ENCODE data around the gene CTIF.

Gene CTIF

DNA sequence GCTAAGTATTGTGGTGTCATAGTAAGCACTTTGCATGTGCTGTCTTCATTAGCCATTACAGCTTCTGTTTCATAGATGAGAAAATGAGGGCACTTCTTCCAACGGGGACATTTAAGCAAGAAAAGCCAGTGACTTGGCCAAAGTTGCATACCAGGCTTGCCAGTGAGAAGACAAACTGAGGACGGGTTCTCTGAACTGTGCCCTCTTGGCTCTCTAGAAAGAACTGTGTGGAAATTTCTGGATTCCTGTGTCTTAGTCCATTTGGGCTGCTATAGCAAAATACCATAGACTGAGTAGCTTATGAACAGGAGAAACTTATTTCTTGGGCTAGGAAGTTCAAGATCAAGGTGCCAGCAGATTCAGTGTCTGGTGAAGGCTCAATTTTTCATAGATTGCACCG, 13.3 kb downstream of the CTIF start:
- DNase-seq = no peak

DNA sequence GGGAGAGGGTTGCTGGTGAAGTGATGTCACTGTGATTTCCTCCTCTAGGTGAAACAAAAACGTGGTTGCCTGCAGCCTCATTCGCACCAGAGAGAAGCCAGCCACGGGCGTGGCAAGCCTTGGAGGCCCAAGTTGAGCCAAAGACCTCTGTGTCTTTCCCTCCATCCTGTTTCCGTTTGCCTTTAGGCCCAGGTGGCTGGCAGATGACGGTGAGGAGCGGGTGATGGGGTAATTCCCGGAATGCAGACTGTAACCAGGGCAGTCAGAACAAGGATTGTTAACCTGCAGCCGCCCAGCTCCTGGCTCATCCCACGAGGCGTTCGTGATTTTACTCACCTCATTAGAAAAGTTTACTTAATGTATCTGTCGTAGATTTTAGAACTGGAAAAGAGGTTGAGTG, 14.4 kb downstream of the CTIF start:
- no peak for DNase-seq

DNA sequence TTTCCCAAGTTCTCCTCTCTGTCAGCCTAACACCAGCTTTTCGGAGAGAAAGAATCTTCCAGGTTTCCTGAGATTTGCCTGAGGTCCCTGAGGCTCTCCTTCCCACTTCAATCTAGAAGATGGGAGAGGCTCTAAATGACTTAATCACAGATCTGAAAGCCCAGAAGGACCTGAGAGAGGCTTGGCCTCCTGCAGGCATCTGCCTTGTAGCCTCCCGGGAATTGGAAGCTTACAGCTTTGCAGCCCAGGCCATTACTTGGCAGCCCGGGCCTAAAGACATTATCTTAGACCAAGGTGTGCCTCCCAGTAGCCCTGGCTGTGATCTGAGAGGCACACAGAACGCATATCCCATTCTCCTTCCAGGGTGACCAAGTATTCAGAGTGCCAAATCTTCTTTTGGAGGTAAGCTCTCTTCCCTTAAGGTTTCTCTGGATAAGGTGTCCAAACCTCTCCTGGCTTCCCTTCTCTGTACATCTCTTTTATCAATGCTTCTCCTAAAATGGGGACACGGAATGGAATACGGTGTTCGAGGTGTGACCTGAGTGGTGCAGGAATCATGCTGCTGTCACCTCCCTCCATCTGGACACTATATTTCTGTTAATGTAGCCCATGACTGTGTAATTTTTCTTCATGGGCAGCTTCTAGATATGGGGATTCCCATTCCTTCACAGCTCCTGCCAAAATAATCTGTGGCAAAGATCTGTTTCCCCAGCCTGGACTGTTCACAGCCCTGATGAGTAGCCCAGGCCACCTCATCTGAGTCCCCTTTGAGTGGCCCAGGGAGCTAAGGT, 16.0 kb downstream of the CTIF start:
- no peak for DNase-seq

DNA sequence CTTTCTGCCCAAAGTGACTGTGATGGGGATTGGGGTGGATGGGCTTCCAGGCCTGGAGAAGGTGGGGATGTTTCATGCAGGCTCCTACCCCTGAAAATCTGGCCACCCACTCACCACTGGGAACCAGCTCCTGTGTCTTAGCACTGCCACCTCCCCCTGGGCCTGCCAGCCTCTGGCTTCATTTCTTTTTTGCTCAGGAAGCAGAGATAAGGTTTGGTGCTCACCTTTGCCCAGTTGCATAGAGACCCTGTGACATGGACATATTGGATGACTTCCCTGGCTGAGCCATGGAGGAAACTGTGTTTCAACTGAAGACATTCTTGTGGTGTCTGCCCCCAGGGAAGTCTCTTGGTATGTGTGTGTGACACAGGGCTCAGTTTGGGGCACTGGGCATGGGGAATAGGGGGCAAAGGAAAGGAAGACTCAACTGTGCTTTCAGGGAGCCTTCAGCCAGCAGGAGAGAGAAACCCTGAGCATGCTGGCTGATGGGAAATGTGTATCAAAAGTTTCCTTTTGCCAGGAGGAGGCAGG, 16.7 kb downstream of the CTIF start:
- DNase-seq = no peak

DNA sequence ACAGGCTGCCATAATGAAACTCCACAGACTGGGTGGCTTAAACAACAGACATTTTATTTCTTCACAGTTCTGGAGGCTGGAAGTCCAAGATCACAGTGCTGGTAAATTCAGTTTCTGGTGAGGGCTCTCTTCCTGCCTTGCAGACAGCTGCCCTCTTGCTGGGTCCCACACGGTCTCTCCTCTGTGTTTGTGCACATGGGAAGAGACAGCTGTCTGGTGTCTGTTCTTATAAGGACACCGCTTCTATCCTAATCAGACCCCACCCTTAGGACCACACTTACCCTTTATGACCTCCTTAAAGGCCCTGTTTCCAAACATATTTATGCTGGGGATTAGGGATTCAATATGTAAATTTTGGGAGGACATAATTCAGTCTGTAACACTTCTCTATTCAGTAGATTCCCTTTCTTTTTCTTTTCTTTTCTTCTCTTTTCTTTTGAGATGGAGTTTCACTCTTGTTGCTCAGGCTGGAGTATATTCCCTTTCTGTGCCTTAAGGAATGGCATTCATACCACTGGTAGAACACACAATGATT, 18.9 kb downstream of the CTIF start:
- DNase-seq = no peak

DNA sequence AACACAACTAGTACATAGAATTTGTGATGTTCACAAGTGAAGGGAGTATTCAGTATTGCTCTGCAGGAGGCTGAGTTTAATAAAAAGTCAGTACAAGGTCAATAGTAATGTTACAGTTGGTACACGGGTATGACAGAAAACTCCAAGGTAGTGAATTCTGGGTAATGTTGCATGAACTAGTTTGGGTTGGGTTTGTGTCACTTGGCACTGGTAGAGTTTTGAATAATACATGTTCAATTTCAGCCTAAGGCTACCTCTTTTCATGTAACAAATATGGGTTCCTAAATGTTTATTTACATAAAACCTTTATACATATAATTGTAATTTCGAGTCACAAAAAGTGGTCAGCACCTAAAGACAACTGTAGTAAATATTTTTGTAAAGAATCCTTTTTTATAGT, 19.4 kb downstream of the CTIF start:
- DNase-seq = no peak

DNA sequence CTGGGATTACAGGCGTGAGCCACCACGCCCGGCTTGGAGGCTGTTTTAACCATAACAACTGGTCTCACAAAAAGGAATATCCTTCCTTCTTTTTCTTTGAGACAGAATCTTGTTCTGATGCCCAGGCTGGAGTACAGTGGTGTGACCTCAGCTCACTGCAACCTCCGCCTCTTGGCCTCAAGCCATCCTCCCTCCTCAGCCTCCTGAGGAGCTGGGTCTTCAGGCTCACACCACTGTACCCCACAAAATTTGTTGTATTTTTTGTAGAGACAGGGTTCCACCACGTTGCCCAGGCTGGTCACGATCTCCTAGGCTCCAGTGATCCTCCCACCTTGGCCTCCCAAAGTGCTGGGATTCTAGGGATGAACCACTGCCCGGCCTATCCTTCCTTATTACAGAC, 21.7 kb downstream of the CTIF start:
- no peak for DNase-seq

DNA sequence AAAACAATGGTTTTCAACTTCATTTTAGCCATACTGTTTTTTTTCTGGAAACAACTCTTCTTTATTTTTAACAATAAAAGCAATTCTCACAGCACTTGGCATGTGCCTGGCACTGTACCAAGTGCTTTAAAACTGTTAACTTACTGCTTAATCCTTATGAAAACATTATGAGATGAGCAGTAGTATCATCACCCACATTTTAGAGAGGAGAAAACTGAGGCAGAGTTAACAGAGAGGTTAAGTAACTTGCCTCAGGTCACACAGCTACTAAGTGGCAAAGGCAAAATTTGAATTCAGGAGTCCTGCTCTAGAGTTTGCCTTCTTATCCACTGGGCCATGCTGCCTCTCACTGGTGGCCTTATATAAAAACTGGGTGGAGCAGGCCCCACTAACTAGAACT, 23.2 kb downstream of the CTIF start:
- DNase-seq = no peak

DNA sequence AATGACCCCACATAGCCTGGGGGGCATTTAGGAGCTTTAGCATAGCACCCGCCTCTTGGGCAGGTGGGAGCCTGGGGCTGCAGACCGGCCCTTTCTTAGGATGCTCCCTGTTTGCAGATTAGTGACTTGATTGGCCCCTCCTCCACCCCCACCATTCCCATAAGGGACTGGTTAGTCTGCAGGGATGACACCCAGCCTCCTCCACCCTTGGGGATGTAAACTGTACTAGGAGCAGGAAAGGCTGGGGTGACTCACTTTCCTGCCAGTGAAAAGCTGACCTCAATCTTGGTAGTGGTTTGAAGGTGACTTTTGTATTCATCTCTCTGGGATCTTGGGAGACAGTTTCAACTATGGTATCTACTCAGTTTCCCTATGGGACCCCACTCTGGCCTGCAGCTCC, 24.2 kb downstream of the CTIF start:
- DNase-seq = no peak

DNA sequence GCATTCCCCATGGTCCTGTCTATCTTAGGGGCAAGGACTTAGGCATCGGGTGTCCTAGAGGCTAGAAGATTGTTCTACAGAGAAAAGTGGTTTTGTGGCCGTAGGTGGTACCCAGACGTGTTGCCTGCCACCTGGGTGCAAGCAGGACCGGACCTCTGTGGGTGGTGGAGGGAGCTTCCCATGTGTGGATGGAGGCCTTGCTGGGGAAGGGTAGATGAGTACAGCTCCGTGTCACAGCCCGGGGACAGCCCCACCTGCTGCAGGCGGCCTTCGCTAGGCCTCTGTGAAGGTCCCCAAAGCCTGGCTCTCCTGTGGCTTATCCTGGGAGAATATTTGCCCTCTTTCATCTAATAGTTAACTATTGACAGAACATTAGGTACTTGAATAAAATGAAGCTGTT, 25.3 kb downstream of the CTIF start:
- no peak for DNase-seq

DNA sequence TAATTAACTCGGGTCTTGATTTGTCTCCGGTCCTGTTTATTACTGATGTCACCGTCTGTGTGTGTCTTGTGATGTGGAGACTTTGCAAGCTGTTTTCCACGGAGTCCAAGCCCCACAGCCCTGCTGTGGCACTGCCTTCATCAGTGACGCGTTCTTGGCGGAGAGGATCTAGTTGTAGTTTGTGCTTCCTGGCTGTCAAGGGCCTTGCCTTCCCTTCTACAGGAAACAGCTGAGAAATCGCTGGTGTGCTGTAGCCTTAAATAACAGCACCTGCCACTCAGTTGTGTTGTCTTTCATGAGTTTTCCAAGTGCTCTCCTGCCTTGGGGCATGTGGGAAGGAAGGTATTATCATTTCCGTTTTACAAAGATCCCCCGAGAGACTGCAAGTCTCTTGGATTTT, 26.3 kb downstream of the CTIF start:
- no peak for DNase-seq

DNA sequence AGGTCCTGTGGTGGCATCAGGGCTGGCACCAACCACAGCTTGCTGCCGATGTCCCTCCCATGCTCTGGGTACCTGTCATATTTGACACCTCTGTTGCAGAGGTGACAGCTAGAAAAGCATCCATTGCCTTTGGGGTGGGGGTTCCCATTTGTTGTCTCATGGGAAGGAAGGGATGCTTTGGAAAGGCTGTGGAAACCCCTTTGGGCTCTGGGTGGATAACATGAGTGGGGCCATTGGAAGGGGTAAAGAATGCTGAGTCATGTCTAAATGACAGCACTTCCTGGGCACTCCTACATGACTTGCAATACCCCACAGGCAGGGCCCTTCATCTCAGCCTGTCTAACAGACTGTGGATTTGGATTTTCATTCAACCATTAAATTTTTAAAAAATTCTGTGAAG, 27.8 kb downstream of the CTIF start:
- DNase-seq = no peak

DNA sequence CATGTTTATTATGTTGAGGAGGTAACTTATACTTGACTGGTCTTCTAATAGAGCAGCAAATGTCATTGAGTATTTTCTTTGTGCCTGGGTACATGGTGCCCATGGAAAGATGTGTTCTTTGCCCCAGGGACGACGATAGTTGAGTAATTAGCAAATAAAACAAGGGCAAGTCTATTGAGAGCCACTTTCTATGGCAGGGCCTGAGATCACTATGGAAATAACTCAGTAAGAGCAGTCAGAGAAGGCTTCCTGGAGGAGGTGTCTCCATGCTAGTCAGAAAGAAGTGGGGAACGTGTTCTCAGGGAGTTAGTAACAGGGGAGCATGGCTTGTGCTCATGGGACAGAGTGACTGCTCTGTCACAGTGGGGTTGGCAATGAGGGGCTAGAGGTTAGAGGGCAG, 28.6 kb downstream of the CTIF start:
- no peak for DNase-seq

DNA sequence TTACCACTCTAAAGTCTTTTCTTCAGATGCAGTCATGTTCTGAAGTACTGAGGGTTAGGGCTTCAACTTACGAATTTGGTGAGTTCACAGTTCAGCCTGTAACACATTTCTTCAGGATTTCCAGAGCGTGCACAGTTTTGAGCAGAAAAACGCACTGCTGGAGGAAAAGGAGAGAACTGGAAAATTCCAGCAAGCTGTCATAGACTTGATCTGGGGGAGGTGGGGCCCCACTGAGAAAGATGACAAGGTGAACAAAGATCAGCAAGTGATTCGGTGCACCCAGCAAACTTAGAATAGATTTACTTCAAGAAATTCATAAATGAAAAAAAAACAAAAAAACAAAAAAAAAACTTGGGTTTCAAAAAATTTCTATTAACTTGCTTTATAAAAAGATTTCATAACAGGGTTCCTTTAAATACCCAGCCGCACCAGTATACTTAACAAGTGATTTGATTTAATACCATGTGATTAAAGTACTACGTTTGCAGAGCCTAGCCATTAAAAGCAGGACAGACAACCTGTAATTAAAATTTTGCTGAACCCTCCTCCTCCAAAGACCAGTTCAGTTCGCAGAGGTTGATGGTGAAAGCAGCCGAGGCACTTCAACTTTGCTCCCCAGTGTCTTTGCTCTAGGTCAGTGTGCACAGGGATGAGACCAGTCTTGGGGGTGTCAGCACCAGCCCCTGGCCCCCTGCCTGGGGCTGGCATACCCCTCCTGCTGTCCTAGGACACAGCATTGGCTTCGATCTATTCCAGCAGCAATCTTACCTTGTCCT, 30.5 kb downstream of the CTIF start:
- DNase-seq = no peak

DNA sequence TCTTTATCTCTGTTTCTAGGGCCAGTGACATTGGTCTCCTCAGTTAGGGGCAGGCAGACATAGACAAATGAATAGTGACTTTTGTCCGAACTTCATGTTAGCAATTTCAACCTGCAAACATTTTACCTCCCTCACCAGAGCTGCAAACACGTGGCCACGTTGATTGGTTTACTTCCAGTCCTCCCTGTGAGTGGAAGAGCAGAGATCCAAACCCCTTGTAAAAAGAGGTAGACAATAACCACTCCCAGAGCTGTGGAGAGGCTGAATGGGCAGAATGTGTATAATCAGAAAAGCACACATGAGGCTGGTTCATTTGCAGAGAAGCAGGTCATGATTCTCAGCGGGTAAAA, 31.1 kb downstream of the CTIF start:
- no peak for DNase-seq

DNA sequence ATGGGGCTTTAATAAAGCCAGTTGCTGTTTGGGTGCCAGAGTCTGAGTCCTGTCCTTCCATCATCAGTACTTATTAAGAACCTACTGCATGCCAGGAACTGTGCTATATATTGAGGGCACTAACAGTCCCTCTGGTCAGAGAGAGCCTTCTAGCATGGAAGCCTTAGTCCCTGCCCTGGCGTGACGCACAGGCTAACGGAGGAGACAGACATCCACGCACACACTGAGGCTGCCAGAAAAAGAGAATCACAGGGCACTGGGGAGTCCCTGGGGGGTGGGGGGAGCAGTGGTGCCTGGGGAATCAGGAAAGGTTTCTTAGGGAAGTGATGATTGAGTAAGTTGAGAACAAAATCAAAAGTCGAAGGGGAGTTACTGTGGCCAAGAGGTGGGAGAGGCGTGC, 31.5 kb downstream of the CTIF start:
- DNase-seq = no peak

DNA sequence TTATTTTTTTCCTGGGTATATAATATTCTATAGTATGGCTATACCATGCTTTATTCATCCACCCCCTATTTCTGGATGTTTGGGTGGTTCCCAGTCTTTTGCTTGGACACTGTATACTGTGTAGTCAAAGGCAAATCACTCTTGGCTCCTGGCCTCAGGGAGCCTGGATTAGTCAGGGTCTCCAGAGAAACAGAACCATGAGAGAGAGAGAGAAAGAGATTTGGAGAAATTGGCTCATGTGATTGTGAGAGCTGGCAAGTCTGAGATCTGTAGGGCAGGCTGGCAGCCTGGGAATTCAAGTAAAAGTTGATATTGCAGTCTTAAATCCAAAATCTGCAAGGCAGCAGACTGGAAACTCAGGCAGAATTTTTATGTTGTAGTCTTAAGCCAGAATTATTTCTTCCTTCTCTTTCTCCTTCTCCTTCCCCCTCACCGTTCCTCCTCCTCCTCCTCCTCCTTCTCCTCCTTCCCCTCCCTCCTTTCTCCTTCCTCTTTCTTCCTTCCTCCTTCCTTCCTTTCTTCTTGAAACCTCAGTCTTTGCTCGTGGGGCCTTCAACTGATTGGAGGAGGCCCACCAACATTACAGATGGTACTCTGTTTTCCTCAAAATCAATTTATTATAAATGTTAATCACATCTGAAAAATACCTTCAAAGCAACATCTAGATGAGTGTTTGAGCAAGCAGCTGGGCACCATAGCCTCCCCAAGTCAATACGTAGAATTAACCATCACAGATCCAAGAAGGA, 33.0 kb downstream of the CTIF start:
- no peak for DNase-seq

DNA sequence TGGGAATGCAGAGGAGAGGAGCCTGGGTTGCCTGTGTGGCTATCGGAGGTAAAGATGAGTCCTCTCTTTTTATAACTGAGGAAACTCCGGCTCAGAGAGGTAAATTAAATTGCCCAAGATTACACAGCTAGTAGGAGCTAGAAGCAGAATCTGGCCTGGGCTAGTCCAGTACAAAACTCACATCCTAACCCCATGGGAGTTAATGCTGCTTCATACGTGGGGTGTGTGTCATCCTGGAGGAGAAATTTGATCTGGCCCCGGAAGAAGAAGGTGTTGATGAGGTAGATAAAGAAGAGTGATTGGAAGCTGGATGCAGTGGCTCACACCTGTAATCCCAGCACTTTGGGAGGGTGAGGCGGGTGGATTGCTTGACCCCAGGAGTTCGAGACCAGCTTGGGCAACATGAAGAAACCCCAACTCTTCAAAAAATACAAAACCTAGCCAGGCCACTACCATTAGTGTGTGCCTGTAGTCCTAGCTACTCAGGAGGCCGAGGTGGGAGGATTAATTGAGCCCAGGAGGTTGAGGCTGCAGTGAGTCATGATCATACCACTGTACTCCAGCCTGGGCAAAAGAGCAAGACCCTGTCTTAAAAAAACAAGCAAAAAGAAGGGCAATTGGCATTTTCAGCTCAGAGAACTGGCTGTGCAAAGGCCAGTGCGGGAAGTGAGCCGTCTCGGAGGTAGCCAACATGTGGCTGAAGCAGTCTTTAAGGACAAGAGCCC, 33.7 kb downstream of the CTIF start:
- DNase-seq = no peak

DNA sequence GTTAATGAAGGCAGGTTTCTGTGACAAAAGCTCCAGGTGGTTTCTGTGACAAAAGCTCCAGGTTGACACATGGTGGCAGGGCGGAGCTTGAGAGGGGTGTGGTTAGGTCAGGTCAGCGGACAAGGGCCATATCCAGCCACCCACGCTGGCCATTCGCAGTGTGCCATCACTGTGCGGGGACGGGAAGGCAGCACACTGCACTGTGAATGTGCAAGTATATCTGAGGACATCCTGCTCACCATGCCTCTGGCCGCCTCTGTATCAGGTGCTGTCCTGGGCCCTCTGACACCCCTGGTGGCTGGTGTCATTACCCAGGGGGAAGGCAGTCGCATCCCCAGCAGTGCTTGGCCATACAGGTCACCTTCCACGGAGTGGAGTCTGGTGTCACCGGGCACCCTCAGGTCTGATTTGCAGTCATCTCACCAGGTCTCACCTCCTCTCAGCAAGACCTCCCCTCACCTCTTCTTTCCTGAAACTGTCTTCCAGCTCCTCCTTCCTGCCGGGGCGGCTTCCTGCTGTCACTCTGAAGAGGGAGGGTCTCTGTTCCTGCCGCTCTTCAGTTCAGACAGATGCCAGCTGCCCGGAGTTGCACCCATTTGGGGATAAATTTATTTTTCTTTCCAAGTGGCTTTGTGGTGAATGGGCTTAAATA, 34.9 kb downstream of the CTIF start:
- no peak for DNase-seq

DNA sequence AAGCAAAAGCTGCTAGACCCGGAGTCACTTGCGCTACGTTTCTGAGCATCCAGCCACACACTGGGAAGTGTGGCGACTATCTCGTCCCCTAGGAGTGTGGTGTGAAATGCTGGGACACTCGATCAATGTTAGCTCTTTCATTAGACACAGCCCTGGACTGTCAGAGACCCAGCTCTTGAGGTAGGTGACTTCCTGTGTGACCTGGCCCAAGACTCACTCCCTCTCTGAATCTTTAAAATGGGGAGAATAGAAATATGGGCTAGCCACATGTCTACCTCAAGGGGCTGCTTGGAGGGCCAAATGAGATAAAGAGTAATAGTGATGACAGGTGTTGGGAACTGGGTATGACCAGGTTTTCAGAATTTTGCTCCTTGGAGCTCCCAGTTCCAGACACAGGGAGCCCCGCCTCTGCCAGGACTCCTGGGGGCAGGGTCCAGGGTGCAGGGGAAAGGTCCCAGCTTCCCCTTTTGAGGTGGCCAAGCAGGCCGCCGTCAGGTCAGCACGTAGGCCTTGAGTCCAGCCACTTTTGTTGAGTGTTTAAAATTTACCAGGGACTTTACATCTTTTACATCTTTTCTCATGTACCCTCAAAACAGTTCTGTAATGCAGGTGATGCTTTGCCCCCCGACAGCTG, 36.0 kb downstream of the CTIF start:
- DNase-seq = no peak

DNA sequence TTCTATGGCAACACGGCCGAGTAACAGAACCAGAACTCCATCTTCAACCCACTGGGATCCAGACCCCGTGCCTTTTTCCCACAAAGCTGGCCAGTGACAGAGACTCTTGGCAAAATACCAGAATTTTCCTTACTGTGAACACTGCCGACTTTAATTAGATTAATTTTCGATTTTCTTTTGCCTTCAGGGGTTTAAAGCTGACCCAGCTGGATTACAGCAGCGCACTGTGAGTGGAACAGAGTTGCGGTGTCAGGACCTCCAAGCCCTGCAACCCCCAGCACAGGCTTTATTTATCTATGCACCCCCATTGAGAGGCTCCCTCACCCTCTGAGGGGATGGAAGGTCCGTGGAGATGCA, 36.4 kb downstream of the CTIF start:
- DNase-seq = no peak
